ENCODE results near the gene P2RY12. TPM values are rescaled to one million over a fixed set of nuclear protein-coding genes. Genes with fewer than 3 reads are reported as not detected.

Gene P2RY12
- total and polyA plus RNA-seq, 2 donors (not counting 1 experiment from before 2014, with no cell fraction given), result 0.42 to 0.79 TPM

DNA sequence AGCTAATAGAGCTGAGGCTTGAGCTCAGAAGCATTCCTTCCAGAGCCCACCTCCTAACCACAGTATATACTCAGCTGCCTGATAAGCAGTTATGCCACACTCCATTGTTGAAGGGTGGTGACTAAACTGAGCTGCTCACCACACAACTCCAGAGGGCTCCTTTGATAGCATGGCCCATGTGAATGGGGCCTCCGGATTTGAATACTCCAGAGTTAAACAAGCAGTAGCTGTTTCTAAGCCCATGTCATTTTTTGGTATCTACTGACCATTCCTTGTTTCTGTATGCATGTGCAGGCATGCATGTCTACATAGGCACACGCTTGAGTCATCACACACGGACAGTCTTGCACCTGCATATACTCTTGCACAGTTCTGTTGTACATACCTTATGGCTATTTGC, 47.4 kb upstream of the P2RY12 start:
- H3K36me3 ChIP-seq (replicated peaks in 1 of 2; ENCODE audit: control extremely low read depth in 1 of 2, control insufficient read depth in 1 of 2, extremely low read depth in 1 of 2, insufficient read depth in 2 of 2, low read length in 1 of 2), result no peaks in the 10 kb centered on the region
- no peaks in the 10 kb centered on the region for H3K27me3 ChIP-seq (replicated peaks in 1 of 4; ENCODE audit: control extremely low read depth in 1 of 4, control insufficient read depth in 3 of 4, insufficient read depth in 4 of 4, low read length in 3 of 4)
- DNase-seq (no peak), ATAC-seq (ENCODE audit: low read depth) (no peak)
- no peak overlapping the region for H3K4me3 ChIP-seq (ENCODE audit: control extremely low read depth in 1 of 5, extremely low read depth in 1 of 5, insufficient read depth in 1 of 5, low read depth in 2 of 5, low read length in 4 of 5)
- H3K9ac ChIP-seq (ENCODE audit: low read length), result no peak overlapping the region
- H3K79me2 ChIP-seq (ENCODE audit: control insufficient read depth, insufficient read depth, low read length), result no peaks in the 10 kb centered on the region
- Mint-ChIP-seq H3K4me1 (peaks cover 31% of the 10 kb centered on the region), H3K4me3 (no peak overlapping the region), H3K27me3 (no peaks in the 10 kb centered on the region), H3K27ac (no peak overlapping the region), H3K9me3 (ENCODE audit: insufficient read depth) (no peaks in the 10 kb centered on the region)
- ChIA-PET POLR2A (no interaction called here), CTCF (interaction anchor here (0.6 to 2.0 kb wide), 4 partner anchors 7 to 1718 kb away, joined by 3 to 8 read pairs (median 6); no protein-coding TSS in a partner anchor)
- no peaks in the 10 kb centered on the region for H3K9me3 ChIP-seq (ENCODE audit: control extremely low read depth in 1 of 3, control insufficient read depth in 2 of 3, insufficient read depth in 1 of 3, low read length in 2 of 3)
- H4K20me1 ChIP-seq (ENCODE audit: control insufficient read depth, insufficient read depth, low read length, poor library complexity, severe bottlenecking), result no peaks in the 10 kb centered on the region
- TF ChIP-seq, protein P1, sequence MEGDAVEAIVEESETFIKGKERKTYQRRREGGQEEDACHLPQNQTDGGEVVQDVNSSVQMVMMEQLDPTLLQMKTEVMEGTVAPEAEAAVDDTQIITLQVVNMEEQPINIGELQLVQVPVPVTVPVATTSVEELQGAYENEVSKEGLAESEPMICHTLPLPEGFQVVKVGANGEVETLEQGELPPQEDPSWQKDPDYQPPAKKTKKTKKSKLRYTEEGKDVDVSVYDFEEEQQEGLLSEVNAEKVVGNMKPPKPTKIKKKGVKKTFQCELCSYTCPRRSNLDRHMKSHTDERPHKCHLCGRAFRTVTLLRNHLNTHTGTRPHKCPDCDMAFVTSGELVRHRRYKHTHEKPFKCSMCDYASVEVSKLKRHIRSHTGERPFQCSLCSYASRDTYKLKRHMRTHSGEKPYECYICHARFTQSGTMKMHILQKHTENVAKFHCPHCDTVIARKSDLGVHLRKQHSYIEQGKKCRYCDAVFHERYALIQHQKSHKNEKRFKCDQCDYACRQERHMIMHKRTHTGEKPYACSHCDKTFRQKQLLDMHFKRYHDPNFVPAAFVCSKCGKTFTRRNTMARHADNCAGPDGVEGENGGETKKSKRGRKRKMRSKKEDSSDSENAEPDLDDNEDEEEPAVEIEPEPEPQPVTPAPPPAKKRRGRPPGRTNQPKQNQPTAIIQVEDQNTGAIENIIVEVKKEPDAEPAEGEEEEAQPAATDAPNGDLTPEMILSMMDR (IDR thresholded peaks at IDR 0.05), result no peak
- TF ChIP-seq EZH2 (IDR thresholded peaks at IDR 0.05; ENCODE audit: borderline replicate concordance, insufficient read depth, low read depth, low read length, poor library complexity, severe bottlenecking), result no peak
- no peak overlapping the region for H2AFZ ChIP-seq (ENCODE audit: insufficient read depth, low read depth, low read length, poor library complexity, severe bottlenecking)
- intact Hi-C loops (cut with micrococcal nuclease), result no loop called here
- WGBS (ENCODE audit: insufficient coverage), result 63% methylated on average over 3 of the region's 3 CpGs
- H3K4me1 ChIP-seq (ENCODE audit: control insufficient read depth in 2 of 2, insufficient read depth in 2 of 2, low read length in 2 of 2), result no peaks in the 10 kb centered on the region
- H3K4me2 ChIP-seq (replicated peaks; ENCODE audit: low read depth, low read length, poor library complexity, severe bottlenecking), result no peak overlapping the region
- H3K27ac ChIP-seq (ENCODE audit: low read length in 2 of 2), result no peak overlapping the region

DNA sequence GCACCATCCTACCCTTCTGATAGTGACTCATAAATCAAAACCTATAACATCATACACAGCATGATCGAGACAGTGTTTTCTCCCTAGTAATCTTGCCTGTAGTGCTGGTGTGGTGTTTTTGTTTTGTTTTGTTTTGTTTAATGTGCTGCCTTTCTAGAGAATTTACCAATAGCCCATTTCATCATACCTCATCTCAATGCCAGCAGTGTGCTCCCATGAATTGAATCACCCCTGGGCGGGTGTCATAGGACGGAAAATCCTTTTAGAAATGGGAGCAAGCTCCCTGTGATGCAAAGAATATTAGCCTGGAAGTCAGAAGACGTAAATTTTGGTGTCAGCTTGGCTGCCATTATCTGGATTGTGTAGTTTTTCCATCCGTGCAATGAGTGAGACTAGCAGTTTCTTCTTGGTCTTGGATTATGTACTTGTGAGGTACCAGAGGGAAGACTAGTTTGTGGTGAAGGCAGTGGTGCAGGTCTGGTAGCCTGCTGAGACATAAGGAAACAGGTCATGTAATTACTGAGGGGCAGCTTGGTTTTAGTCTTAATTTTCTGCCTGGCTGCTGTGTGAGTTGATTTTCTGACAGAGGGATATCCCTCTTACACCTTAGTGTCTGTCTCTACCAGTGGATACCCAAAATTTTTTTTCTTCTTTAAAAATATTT, 46.4 kb upstream of the P2RY12 start:
- CTCF ChIA-PET, result interaction anchor here (1.2 to 2.0 kb wide), 3 partner anchors 8 to 200 kb away, joined by 3 to 8 read pairs (median 8); no protein-coding TSS in a partner anchor
- no peak overlapping the region for H3K4me2 ChIP-seq (replicated peaks; ENCODE audit: low read depth, low read length, poor library complexity, severe bottlenecking)
- no peaks in the 10 kb centered on the region for H3K9me3 Mint-ChIP-seq (ENCODE audit: insufficient read depth)
- H3K9me3 ChIP-seq (ENCODE audit: control extremely low read depth in 1 of 3, control insufficient read depth in 2 of 3, insufficient read depth in 1 of 3, low read length in 2 of 3), result no peaks in the 10 kb centered on the region
- TF ChIP-seq EZH2 (IDR thresholded peaks at IDR 0.05; ENCODE audit: borderline replicate concordance, insufficient read depth, low read depth, low read length, poor library complexity, severe bottlenecking), result no peak
- TF ChIP-seq, protein P1 (IDR thresholded peaks at IDR 0.05), result no peak
- peaks cover 5% of the 10 kb centered on the region in 2 donors for H3K4me1 ChIP-seq (ENCODE audit: control insufficient read depth in 2 of 2, insufficient read depth in 2 of 2, low read length in 2 of 2)
- H3K36me3 ChIP-seq (replicated peaks in 1 of 2; ENCODE audit: control extremely low read depth in 1 of 2, control insufficient read depth in 1 of 2, extremely low read depth in 1 of 2, insufficient read depth in 2 of 2, low read length in 1 of 2), result no peaks in the 10 kb centered on the region
- 81% methylated on average over 4 of the region's 5 CpGs for WGBS (ENCODE audit: insufficient coverage)
- intact Hi-C loops (cut with micrococcal nuclease), result no loop called here
- peak overlapping the region; percentile 47 for H3K27ac Mint-ChIP-seq
- H3K79me2 ChIP-seq (ENCODE audit: control insufficient read depth, insufficient read depth, low read length), result no peaks in the 10 kb centered on the region
- H3K4me3 Mint-ChIP-seq, result no peak overlapping the region
- H3K27me3 ChIP-seq (replicated peaks in 1 of 4; ENCODE audit: control extremely low read depth in 1 of 4, control insufficient read depth in 3 of 4, insufficient read depth in 4 of 4, low read length in 3 of 4), result no peaks in the 10 kb centered on the region
- no peak for ATAC-seq (ENCODE audit: low read depth)
- peaks cover 37% of the 10 kb centered on the region for H3K4me1 Mint-ChIP-seq
- no peaks in the 10 kb centered on the region for H4K20me1 ChIP-seq (ENCODE audit: control insufficient read depth, insufficient read depth, low read length, poor library complexity, severe bottlenecking)
- no peak overlapping the region for H3K9ac ChIP-seq (ENCODE audit: low read length)
- no peak for DNase-seq
- no peak overlapping the region for H2AFZ ChIP-seq (ENCODE audit: insufficient read depth, low read depth, low read length, poor library complexity, severe bottlenecking)
- H3K27ac ChIP-seq (ENCODE audit: low read length in 2 of 2), result no peak overlapping the region
- H3K27me3 Mint-ChIP-seq, result no peaks in the 10 kb centered on the region
- POLR2A ChIA-PET, result no interaction called here
- H3K4me3 ChIP-seq (ENCODE audit: control extremely low read depth in 1 of 5, extremely low read depth in 1 of 5, insufficient read depth in 1 of 5, low read depth in 2 of 5, low read length in 4 of 5), result no peak overlapping the region
